GM10847 (cell line): ENCODE measurements around the gene CLP1.

Experiments used
- POLR2A ChIP-seq: IDR thresholded peaks from 2 replicates; pipeline ENCODE4 v1.6.1; 2011; ENCODE audit not compliant: insufficient read length; ENCODE audit errors: extremely low read depth

The CLP1 gene

GRCh38 chr11:57647960-57648800, 9.4 kb upstream of the CLP1 start:
- TF ChIP-seq POLR2A, result no peak

DNA sequence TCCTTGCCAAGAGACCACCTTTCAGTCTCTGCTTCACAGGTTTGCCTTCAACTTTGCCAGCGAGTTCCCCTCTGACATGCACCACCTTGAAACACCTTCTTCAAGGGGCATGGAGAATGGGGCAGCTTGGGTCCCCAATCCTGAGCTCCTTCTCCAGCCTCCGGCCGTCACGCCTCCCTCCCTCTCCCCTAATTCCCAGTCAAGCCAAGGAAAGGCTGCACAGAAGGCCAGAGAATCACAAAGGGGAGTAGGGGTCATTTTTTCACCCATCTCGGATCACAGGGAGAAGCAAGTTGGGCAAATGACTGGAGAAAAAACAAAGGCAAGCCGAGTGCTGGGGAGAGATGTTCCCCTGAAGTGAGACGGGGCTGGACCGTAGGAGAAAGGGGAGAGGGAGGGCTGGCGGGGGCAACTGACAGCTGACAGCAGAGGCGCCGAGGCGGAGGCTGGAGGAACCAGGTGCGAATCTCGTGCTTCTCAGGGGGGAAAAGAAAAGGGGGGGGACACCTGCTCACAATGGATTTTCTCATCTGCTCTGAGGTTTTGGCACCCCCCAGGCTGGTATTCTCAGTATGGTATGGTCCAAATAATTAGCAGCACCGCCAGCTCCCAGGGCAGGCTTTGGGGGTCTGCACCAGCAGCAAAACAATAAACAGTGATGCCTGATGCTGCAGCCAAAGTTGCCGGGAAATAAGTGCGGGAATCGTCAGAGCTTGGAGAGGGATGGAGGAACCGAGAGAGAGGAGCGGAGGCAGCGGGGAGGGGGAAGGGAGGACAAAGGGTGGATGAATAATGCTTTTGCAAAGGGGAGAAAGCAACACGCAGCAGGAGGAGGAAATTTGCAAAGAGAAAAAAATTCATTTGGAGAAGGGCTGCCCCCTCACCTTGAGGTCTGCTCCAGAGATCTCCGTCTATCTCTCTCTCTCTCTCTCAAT, 8.5 kb upstream of the CLP1 start:
- no peak for TF ChIP-seq POLR2A

GRCh38 chr11:57649826-57650738, 7.5 kb upstream of the CLP1 start, which contains the start of gene YPEL4:
TSS of gene YPEL4 (minus strand) at chr11:57649912. CDS start at chr11:57647107, 2,805 bp downstream.
- no peak for TF ChIP-seq POLR2A

DNA sequence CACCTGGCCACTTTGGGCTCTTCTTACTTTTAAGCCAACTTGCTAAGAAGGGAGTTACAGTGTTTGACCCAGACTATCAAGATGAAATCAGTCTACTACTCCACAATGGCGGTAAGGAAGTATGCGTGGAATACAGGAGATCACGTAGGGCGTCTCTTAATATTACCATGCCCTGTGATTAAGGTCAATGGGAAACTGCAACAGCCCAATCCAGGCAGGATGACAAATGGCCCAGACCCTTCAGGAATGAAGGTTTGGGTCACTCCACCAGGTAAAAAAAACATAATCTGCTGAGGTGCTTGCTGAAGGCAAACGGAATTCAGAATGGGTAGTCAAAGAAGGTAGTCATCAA, 6.8 kb upstream of the CLP1 start:
- no peak for TF ChIP-seq POLR2A

DNA sequence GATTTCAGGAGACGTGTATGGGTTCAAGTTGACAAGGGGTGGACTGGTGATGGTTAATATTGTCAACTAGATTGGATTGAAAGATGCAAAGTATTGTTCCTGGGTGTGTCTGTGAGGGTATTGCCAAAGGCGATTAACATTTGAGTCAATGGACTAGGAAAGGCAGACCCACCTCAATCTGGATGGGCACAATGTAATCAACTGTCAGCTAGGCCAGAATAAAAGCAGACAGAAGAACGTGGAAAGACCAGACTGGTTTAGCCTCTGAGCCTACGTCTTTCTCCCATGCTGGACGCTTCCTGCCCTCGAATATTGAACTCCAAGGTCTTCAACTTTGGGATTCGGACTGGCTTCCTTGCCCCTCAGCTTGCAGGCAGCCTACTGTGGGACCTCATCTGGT, 6.2 kb upstream of the CLP1 start:
- TF ChIP-seq POLR2A, result no peak

- no peak for TF ChIP-seq POLR2A
Measured at GRCh38 chr11:57652662-57653061, 4.9 kb upstream of the CLP1 start.

- TF ChIP-seq POLR2A, result no peak
Measured at GRCh38 chr11:57653163-57653562, 4.4 kb upstream of the CLP1 start.

DNA sequence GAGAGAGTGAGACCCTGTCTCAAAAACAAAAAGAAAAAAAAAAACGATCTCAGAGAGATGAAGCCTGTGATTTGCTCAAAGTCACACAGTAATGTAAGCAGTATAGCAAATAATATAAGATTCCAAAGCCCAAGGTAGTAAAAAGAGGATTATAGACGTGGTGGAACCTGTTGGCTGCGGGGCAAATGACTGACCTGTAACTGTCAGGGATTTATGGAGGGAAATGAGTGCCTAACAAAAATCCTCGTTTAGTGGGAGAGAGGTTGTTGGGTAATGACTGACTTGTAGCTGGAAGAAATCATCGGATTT, 723 bp upstream of the CLP1 start:
- no peak for TF ChIP-seq POLR2A

GRCh38 chr11:57658023-57658361, 430 bp downstream of the CLP1 start:
- TF ChIP-seq POLR2A, result no peak

DNA sequence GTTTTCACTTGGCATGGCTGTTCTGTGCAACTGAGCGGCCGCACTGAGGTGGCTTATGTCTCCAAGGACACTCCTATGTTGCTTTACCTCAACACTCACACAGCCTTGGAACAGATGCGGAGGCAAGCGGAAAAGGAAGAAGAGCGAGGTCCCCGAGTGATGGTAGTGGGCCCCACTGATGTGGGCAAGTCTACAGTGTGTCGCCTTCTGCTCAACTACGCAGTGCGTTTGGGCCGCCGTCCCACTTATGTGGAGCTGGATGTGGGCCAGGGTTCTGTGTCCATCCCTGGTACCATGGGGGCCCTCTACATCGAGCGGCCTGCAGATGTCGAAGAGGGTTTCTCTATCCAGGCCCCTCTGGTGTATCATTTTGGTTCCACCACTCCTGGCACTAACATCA, 2.1 kb downstream of the CLP1 start:
- no peak for TF ChIP-seq POLR2A

GRCh38 chr11:57662893-57663292, 5.3 kb downstream of the CLP1 start:
- TF ChIP-seq POLR2A, result no peak

- no peak for TF ChIP-seq POLR2A
Measured at GRCh38 chr11:57663975-57664374, 6.4 kb downstream of the CLP1 start.

DNA sequence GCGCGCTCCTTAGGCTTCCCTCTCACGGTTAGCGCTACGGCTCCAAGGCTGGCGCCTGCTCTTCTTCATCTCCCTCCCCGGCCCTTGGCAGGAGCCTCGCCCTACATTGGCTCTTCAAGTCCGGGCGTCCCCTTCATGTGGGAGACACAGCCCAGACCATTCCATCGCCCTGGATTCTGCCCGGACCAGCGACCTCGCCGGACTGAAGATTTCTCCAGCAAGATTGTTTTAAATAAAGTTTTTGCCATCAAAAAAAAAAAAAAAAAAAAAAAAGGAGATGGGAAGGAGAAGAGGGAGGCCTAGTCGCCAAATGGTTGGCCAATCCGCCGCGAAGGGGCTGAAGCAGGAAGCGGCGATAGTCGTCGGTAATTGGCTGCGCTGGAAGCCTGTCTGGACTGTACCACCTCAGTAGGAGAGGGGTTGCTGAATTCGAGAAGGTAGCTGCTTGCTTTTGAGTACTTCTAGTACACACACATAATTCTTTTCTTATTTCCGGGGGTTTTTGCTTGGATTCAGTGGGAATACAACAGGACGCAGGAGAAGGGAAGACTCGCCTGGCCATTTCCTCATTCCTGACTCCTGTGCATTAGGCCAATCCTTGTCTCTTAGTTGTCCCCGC, 9.7 kb downstream of the CLP1 start:
- peak; percentile 36 for TF ChIP-seq POLR2A

GRCh38 chr11:57667736-57668433, 10.3 kb downstream of the CLP1 start, which contains the start of gene ZDHHC5:
TSS of gene ZDHHC5 (plus strand) at chr11:57668114. CDS start at chr11:57673091, 4,977 bp downstream.
- peak; percentile 88 for TF ChIP-seq POLR2A
